IPS-18c (cell line): ENCODE results near the gene ALOX5AP.
A peak's percentile ranks its signal among the peaks of the same experiment; 100 is the strongest.

ENCODE experiments used
- H3K4me3 ChIP-seq: 2 replicates; pipeline ENCODE4 v1.7.0; 2013; ENCODE audit warnings: low read depth, mild to moderate bottlenecking, low read length, moderate library complexity; ENCODE audit not compliant: insufficient read depth
- H3K9me3 ChIP-seq: one replicate; pipeline ENCODE4 v1.6.1; 2013; ENCODE audit warnings: mild to moderate bottlenecking, low read length, moderate library complexity; ENCODE audit not compliant: control insufficient read depth, insufficient read depth

ALOX5AP gene

GRCh38 chr13:30799356-30799824 is 64.0 kb downstream of the ALOX5AP start:
- no peaks in the 10 kb centered on the region for H3K9me3 ChIP-seq
- H3K4me3 ChIP-seq: no peak overlapping the region

- no peak overlapping the region for H3K4me3 ChIP-seq
Measured at GRCh38 chr13:30800107-30800506, 64.8 kb downstream of the ALOX5AP start.

GRCh38 chr13:30802501-30802900 is 67.2 kb downstream of the ALOX5AP start:
- Histone ChIP-seq H3K4me3 (no peak overlapping the region), H3K9me3 (no peaks in the 10 kb centered on the region)

More at GRCh38 chr13:30800107-30800506, 64.8 kb downstream of the ALOX5AP start:
- no peaks in the 10 kb centered on the region for H3K9me3 ChIP-seq

- no peaks in the 10 kb centered on the region for H3K9me3 ChIP-seq
- peak overlapping the region; percentile 24 for H3K4me3 ChIP-seq
Measured at GRCh38 chr13:30802953-30803478, 67.7 kb downstream of the ALOX5AP start.

- no peak overlapping the region for H3K4me3 ChIP-seq
- H3K9me3 ChIP-seq: no peaks in the 10 kb centered on the region
Measured at GRCh38 chr13:30803749-30804148, 68.4 kb downstream of the ALOX5AP start.

GRCh38 chr13:30804474-30804873 is 69.1 kb downstream of the ALOX5AP start:
- H3K4me3 ChIP-seq: no peak overlapping the region
- no peaks in the 10 kb centered on the region for H3K9me3 ChIP-seq

- Histone ChIP-seq H3K4me3 (no peak overlapping the region), H3K9me3 (no peaks in the 10 kb centered on the region)
Measured at GRCh38 chr13:30805132-30805537, 69.8 kb downstream of the ALOX5AP start.

GRCh38 chr13:30805603-30806011 is 70.3 kb downstream of the ALOX5AP start:
- Histone ChIP-seq H3K9me3 (no peaks in the 10 kb centered on the region), H3K4me3 (no peak overlapping the region)

GRCh38 chr13:30806784-30807183 is 71.4 kb downstream of the ALOX5AP start:
- H3K9me3 ChIP-seq: no peaks in the 10 kb centered on the region
- no peak overlapping the region for H3K4me3 ChIP-seq

- H3K9me3 ChIP-seq: no peaks in the 10 kb centered on the region
- H3K4me3 ChIP-seq: no peak overlapping the region
Measured at GRCh38 chr13:30807392-30807791, 72.0 kb downstream of the ALOX5AP start.

GRCh38 chr13:30808600-30808999 is 73.3 kb downstream of the ALOX5AP start:
- H3K9me3 ChIP-seq: no peaks in the 10 kb centered on the region
- no peak overlapping the region for H3K4me3 ChIP-seq

- no peaks in the 10 kb centered on the region for H3K9me3 ChIP-seq
- H3K4me3 ChIP-seq: no peak overlapping the region
Measured at GRCh38 chr13:30809787-30810186, 74.4 kb downstream of the ALOX5AP start.

GRCh38 chr13:30810261-30810701 is 74.9 kb downstream of the ALOX5AP start:
- Histone ChIP-seq H3K9me3 (no peaks in the 10 kb centered on the region), H3K4me3 (no peak overlapping the region)

GRCh38 chr13:30810801-30811200 is 75.5 kb downstream of the ALOX5AP start:
- Histone ChIP-seq H3K4me3 (no peak overlapping the region), H3K9me3 (no peaks in the 10 kb centered on the region)
